ES-I3 (cell line): ENCODE results near the gene SNX4.
"Not testable (repeated sequence)": the region's sequence is repeated elsewhere in the genome, so short reads cannot be mapped to it uniquely, and the experiment has no call there.

ENCODE experiments used
- H3K36me3 ChIP-seq: 2 replicates; pipeline ENCODE4 v1.6.1; 2013; ENCODE audit warnings: mild to moderate bottlenecking, low read length, control low read depth, moderate library complexity; ENCODE audit not compliant: insufficient read depth
- H3K4me1 ChIP-seq: 2 replicates; pipeline ENCODE4 v1.6.1; 2013; ENCODE audit warnings: mild to moderate bottlenecking, control low read depth, low read length; ENCODE audit not compliant: insufficient read depth
- H3K9ac ChIP-seq: 2 replicates; pipeline ENCODE4 v1.6.1; 2013; ENCODE audit warnings: low read depth, mild to moderate bottlenecking, low read length, moderate library complexity
- H3K9me3 ChIP-seq: 2 replicates; pipeline ENCODE4 v1.6.1; 2013; ENCODE audit warnings: mild to moderate bottlenecking, low read length, moderate library complexity; ENCODE audit not compliant: control insufficient read depth, insufficient read depth

The SNX4 gene

GRCh38 chr3:125519678-125520562 lies at the start of gene SNX4:
SNX4 (minus strand) TSS chr3:125520202; CDS start chr3:125520172, 30 bp downstream.
- Histone ChIP-seq H3K36me3 (no peaks in the 10 kb centered on the region), H3K9ac (peak within 1 kb of the TSS; percentile 93), H3K9me3 (no peaks in the 10 kb centered on the region), H3K4me1 (no peaks in the 10 kb centered on the region)

GRCh38 chr3:125556314-125556713 lies 36.3 kb upstream of the SNX4 start:
- Histone ChIP-seq H3K4me1 (no peaks in the 10 kb centered on the region), H3K36me3 (peaks cover 4% of the 10 kb centered on the region; the same call in 1 of the 2 replicates), H3K9ac (no peak overlapping the region), H3K9me3 (no peaks in the 10 kb centered on the region)

- Histone ChIP-seq H3K4me1 (no peaks in the 10 kb centered on the region), H3K36me3 (peaks cover 4% of the 10 kb centered on the region; the same call in 1 of the 2 replicates), H3K9ac (no peak overlapping the region)
Observed at GRCh38 chr3:125552401-125552800, 32.4 kb upstream of the SNX4 start.

DNA sequence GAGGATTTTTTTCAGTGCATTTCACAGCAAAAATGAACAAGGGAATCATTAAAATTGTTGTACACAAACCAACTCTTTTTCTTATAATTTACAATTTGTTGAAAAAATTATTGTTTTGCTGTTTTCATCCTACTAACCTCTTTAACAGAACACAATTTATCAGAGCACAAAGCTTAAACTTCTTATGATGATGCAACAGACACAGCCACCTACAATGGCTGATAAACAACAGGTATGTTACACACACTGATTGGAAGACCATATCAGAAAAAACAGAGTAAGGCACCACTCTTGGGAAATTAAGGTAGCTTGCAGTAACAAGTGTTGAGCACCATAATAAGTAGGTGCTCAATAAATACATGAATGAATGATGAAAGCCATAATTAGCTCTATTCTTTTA lies 8.9 kb upstream of the SNX4 start:
- Histone ChIP-seq H3K36me3 (no peaks in the 10 kb centered on the region; the same call in 1 of the 2 replicates), H3K9ac (no peak overlapping the region), H3K4me1 (no peaks in the 10 kb centered on the region), H3K9me3 (no peaks in the 10 kb centered on the region)

More at GRCh38 chr3:125552401-125552800, 32.4 kb upstream of the SNX4 start:
- no peaks in the 10 kb centered on the region for H3K9me3 ChIP-seq

- no peaks in the 10 kb centered on the region for H3K9me3 ChIP-seq
- no peaks in the 10 kb centered on the region for H3K4me1 ChIP-seq
- H3K36me3 ChIP-seq, result no peaks in the 10 kb centered on the region; the same call in 1 of the 2 replicates
- no peak overlapping the region for H3K9ac ChIP-seq
Observed at GRCh38 chr3:125525153-125525552, 5.2 kb upstream of the SNX4 start.

DNA sequence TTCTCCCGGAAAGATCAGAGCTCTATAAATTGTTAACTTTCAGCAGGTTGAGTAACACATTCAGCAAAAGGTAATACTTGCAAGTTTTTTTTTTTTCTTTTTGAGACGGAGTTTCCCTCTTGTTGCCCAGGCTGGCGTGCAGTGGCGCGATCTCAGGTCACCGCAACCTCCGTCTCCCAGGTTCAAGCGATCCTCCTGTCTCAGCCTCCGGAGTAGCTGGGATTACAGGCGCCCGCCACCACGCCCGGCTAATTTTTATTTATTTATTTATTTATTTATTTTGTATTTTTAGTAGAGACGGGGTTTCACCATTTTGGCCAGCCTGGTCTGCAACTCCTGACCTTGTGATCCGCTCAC lies 539 bp upstream of the SNX4 start:
- H3K4me1 ChIP-seq, H3K36me3 ChIP-seq, H3K9me3 ChIP-seq: not testable (repeated sequence)
- peak overlapping the region; percentile 93 for H3K9ac ChIP-seq

- Histone ChIP-seq H3K4me1 (no peaks in the 10 kb centered on the region), H3K9ac (no peak overlapping the region), H3K9me3 (no peaks in the 10 kb centered on the region), H3K36me3 (no peaks in the 10 kb centered on the region; the same call in 1 of the 2 replicates)
Observed at GRCh38 chr3:125515421-125515820, 4.6 kb downstream of the SNX4 start.

- H3K9ac ChIP-seq, result no peak overlapping the region
- no peaks in the 10 kb centered on the region; the same call in 1 of the 2 replicates for H3K36me3 ChIP-seq
- H3K9me3 ChIP-seq, result no peaks in the 10 kb centered on the region
- no peaks in the 10 kb centered on the region for H3K4me1 ChIP-seq
Observed at GRCh38 chr3:125513490-125514115, 6.4 kb downstream of the SNX4 start.

DNA sequence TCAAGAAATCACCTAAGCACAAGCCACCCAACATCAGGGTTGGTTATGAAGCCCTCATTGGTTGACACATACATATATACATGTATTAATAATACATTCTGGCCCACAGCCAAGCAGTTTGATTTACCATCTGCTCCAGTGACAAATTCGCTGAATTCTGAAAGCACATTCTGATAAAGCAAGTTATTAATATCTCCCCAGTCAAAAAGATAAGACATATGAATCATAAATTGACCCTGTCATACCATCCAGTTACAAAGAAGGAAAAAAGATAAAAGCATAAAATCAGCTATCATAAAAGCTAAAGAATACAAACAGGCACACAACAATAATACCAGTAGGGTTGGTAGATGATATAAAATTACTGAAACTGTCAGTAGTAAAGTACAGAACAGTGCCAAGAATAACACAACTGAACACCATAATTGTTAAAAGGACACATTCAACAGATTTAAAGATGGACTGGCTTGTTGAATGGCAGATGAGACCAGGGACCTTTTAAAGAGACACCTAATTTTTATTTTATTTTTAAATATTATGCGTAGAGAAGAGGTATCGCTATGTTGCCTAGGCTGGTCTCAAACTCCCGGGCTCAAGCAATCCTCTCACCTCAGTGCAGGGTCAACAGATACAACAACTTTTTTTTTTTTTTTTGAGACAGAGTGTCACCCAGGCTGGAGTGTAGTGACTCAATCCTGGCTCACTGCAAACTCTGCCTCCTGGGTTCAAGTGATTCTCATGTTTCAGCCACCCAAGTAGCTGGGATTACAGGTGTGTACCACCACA lies 7.7 kb downstream of the SNX4 start:
- Histone ChIP-seq H3K36me3 (no peaks in the 10 kb centered on the region; the same call in 1 of the 2 replicates), H3K9ac (no peak overlapping the region), H3K4me1 (no peaks in the 10 kb centered on the region), H3K9me3 (no peaks in the 10 kb centered on the region)

- Histone ChIP-seq H3K9me3 (no peaks in the 10 kb centered on the region), H3K36me3 (no peaks in the 10 kb centered on the region; the same call in 1 of the 2 replicates), H3K4me1 (no peaks in the 10 kb centered on the region), H3K9ac (no peak overlapping the region)
Observed at GRCh38 chr3:125511420-125512118, 8.4 kb downstream of the SNX4 start.

DNA sequence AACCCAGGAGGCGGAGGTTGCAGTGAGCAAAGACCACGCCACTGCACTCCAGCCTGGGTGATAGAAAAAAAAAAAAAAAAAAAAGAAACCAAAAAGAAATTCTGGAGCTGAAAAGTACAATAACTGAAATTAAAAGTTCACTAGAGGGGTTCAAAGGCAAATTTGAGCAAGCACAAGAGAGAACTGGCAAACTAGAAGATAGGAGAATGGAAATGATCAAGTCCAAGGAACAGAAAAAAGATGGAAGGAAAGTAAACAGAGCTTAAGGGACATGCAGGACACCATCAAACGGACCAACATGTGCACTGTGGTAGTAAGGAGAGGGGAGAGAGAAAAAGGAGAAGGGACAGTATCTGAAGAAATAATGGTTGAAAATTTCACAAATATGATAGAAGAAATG lies 12.9 kb downstream of the SNX4 start:
- Histone ChIP-seq H3K4me1 (no peaks in the 10 kb centered on the region), H3K36me3 (peaks cover 4% of the 10 kb centered on the region; the same call in 1 of the 2 replicates), H3K9ac (no peak overlapping the region), H3K9me3 (no peaks in the 10 kb centered on the region)

DNA sequence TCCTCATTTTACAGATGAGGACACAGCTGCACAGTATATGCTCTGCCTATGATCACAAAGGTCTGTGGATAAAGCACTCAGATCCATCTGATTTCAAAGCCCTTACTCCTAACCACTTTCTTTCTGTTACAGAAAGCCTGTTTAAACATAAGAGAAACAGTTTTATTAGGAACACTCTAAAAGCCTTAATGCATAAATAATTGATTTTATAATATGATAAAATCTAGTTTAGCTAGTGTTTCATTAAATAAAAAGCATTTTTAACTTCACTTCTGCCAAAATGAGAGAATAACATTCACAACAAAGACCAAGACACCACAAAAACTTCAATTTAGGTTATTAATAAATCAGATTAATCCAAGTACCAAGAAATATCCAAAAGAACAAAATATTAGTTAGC lies 21.4 kb downstream of the SNX4 start:
- Histone ChIP-seq H3K36me3 (peaks cover 2% of the 10 kb centered on the region), H3K9ac (no peak overlapping the region), H3K9me3 (no peaks in the 10 kb centered on the region), H3K4me1 (no peaks in the 10 kb centered on the region)

- Histone ChIP-seq H3K4me1 (no peaks in the 10 kb centered on the region), H3K36me3 (peaks cover 2% of the 10 kb centered on the region), H3K9ac (no peak overlapping the region), H3K9me3 (no peaks in the 10 kb centered on the region)
Observed at GRCh38 chr3:125496701-125497100, 23.3 kb downstream of the SNX4 start.

DNA sequence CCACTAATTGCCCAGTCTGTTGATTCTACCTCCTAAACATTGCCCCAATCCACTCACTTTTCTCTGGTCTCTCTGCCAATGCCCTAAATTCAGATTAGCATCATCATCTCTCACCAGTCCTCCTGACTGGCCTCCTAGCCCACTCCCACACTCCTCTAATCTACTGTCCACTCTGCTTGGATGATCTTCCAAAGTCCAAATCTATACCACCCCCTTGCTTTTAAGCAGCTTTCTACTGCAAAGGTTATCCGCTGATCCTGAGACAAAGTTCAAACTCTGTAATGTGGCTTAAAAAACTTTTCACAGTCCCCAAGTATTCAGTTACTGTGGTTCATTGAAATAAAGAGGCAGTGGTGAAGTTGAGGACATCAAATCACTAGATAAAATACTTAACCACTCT lies 37.6 kb downstream of the SNX4 start:
- Histone ChIP-seq H3K36me3 (no peaks in the 10 kb centered on the region), H3K9ac (no peak overlapping the region), H3K9me3 (no peaks in the 10 kb centered on the region), H3K4me1 (no peaks in the 10 kb centered on the region; the same call in 1 of the 2 replicates)
